Heart left ventricle (tissue), 16 donors: Measurements from ENCODE around the gene PLBD2. TPM values are rescaled to one million over a fixed set of nuclear protein-coding genes. Genes with fewer than 3 reads are reported as not detected.

Experiments used
- ATAC-seq, 4 donors: fragments of 200-7000 bp; cut with Tn5 transposase; one replicate each; pipeline ENCODE4 v1.9.1; 2020 to 2022; ENCODE audit warnings: moderate library complexity in 4 of 4, mild to moderate bottlenecking in 3 of 4, moderate number of reproducible peaks in 1 of 4
- DNase-seq, 5 donors: peaks; one replicate each; pipeline ENCODE4 v3.0.0-alpha.2; 2020
- H3K27ac ChIP-seq, 12 donors: fragments of 200-600 bp; sonication (generic) in 4 of 12; one replicate each; pipeline versions ENCODE4 v1.5.0 to v1.8.0; 2016 to 2022; ENCODE audit warnings: mild to moderate bottlenecking in 2 of 12
- H3K27me3 ChIP-seq, 9 donors: fragments of 200-600 bp; sonication (generic) in 2 of 9; one replicate each; pipeline versions ENCODE4 v1.5.1 to v1.8.0; 2016 to 2022; ENCODE audit warnings: mild to moderate bottlenecking in 3 of 9
- H3K36me3 ChIP-seq, 9 donors: fragments of 200-600 bp; sonication (generic) in 2 of 9; one replicate each; pipeline versions ENCODE4 v1.5.0 to v1.8.0; 2018 to 2022; ENCODE audit warnings: mild to moderate bottlenecking in 2 of 9
- H3K4me1 ChIP-seq, 12 donors: fragments of 200-600 bp; sonication (generic) in 4 of 12; one replicate each; pipeline versions ENCODE4 v1.5.0 to v1.8.0; 2016 to 2022; ENCODE audit warnings: mild to moderate bottlenecking in 3 of 12
- H3K4me3 ChIP-seq, 12 donors: fragments of 200-600 bp; sonication (generic) in 4 of 12; one replicate each; pipeline versions ENCODE4 v1.5.0 to v1.8.0; 2017 to 2022; ENCODE audit warnings: mild to moderate bottlenecking in 9 of 12, moderate library complexity in 4 of 12
- H3K9me3 ChIP-seq, 12 donors: fragments of 200-600 bp; sonication (generic) in 4 of 12; one replicate each; pipeline versions ENCODE4 v1.5.0 to v1.8.0; 2016 to 2022; ENCODE audit warnings: mild to moderate bottlenecking in 1 of 12
- POLR2A ChIP-seq, 2 donors: fragments of 450-650 bp; IDR thresholded peaks; one replicate each; pipeline ENCODE4 v1.6.1; 2017; ENCODE audit warnings: antibody characterized with exemption in 2 of 2, mild to moderate bottlenecking in 2 of 2, moderate library complexity in 2 of 2
- WGBS, 4 donors: extraction: QIAGEN DNeasy Blood & Tissue Kit in 2 of 4; methylation state at CpG; one replicate each; pipeline versions ENCODE4 v1.1.5 to v1.1.7; 2013 to 2018; 5-methylcytosine and 5-hydroxymethylcytosine counted together
- intact Hi-C, 10 donors: fragments of 100-400 bp; cut with DNase I; formaldehyde crosslinking; loops; one replicate each; pipeline versions ENCODE4 v1.11.1 to v1.14.2; 2022
- polyA plus RNA-seq, 2 donors: library from polyadenylated mRNA; stranded (reverse); fragments of 200-250 nt; gene quantifications; one replicate each; pipeline ENCODE4 v1.2.3, GENCODE V29; 2013
- total RNA-seq, 9 donors: library from RNA; depleted of rRNA in 2 of 9; stranded (reverse); fragments of >200 nt in 2 of 9; fragmentation: NEBNext Ultra II Directional in 3 of 9; extraction: Animal tissue kit (Norgen Biotek cat#: 25700) in 3 of 9; gene quantifications; one replicate each; pipeline versions ENCODE4 v1.1.0 to v1.2.4, GENCODE V29; 2016 to 2023
- TF ChIP-seq, protein P1 (sequence below), 12 donors: fragments of 200-600 bp; sonication (generic) in 4 of 12; IDR thresholded peaks; one replicate each; pipeline versions ENCODE4 v1.5.0 to v1.8.0; 2018 to 2022; ENCODE audit warnings: antibody characterized with exemption in 12 of 12, mild to moderate bottlenecking in 5 of 12
- donor health status: ischemic (EF 13 %, LVEDD 7.1; RV severe dilation, severe dysfunction).
- donor health status: healthy with polysubstance abuse.
- donor health status: DM: no; HTN: yes; CAD: no.
- donor health status: DM: no; HTN: no; CAD: no.
- donor health status: ischemic (EF 25% LVEDD 6.9; RV normal size, moderate dysfunction).
- donor health status: ischemic (EF 25% LVEDD 5.7; RV mildly dilated, moderate dysfunction).
- donor health status: healthy.
- donor health status: DM: yes; HTN: yes; CAD: no.
- donor health status: ischemic (EF 35%, LVEDD 5.7; RV mildly dilated, moderate dysfunction).
- donor health status: nonischemic (EF 11% LVEDD 7.7; RV severe dilation, severe dysfunction).
- donor health status: DM: yes; HTN: yes; CAD: no.
- donor health status: PGD.
- donor health status: ischemic (EF 29% LVEDD 5.4; RV normal size, mild dysfunction).
- donor health status: nonischemic (EF 23%, LVEDD 6.1; RV moderate dilation, normal function).

Gene PLBD2
- total and polyA plus RNA-seq, 11 donors: 15.6 to 66.6 (median 31.8) TPM

GRCh38 chr12:113326775-113327395, 31.5 kb upstream of the PLBD2 start:
- no peak overlapping the region for H3K4me3 ChIP-seq
- peak overlapping the region in 11 of 12 donors; percentile 8 to 73 (median 56) for H3K27ac ChIP-seq
- H3K4me1 ChIP-seq: peaks cover 0 to 45% (median 19%) of the 10 kb centered on the region in 12 donors
- no peaks in the 10 kb centered on the region for H3K27me3 ChIP-seq
- H3K9me3 ChIP-seq: peaks cover 0 to 12% (median 0%) of the 10 kb centered on the region in 12 donors
- peaks cover 0 to 44% (median 18%) of the 10 kb centered on the region in 9 donors for H3K36me3 ChIP-seq
- WGBS, 4 donors: 50 to 65% (median 54%) methylated on average over 4 of the region's 4 CpGs
- DNase-seq: peak in 2 of 5 donors; percentile 37 to 54
- ATAC-seq: peak; percentile 18 to 49 (median 38)
- intact Hi-C loops: loop anchor here in 1 of 10 donors (5.0 kb wide), 1 partner anchor 40 kb away; no protein-coding TSS in a partner anchor
- TF ChIP-seq, protein P1, sequence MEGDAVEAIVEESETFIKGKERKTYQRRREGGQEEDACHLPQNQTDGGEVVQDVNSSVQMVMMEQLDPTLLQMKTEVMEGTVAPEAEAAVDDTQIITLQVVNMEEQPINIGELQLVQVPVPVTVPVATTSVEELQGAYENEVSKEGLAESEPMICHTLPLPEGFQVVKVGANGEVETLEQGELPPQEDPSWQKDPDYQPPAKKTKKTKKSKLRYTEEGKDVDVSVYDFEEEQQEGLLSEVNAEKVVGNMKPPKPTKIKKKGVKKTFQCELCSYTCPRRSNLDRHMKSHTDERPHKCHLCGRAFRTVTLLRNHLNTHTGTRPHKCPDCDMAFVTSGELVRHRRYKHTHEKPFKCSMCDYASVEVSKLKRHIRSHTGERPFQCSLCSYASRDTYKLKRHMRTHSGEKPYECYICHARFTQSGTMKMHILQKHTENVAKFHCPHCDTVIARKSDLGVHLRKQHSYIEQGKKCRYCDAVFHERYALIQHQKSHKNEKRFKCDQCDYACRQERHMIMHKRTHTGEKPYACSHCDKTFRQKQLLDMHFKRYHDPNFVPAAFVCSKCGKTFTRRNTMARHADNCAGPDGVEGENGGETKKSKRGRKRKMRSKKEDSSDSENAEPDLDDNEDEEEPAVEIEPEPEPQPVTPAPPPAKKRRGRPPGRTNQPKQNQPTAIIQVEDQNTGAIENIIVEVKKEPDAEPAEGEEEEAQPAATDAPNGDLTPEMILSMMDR (IDR thresholded peaks at IDR 0.05): peak in 5 of 12 donors; percentile 14 to 43 (median 31)
- TF ChIP-seq POLR2A (IDR thresholded peaks at IDR 0.05): no peak

DNA sequence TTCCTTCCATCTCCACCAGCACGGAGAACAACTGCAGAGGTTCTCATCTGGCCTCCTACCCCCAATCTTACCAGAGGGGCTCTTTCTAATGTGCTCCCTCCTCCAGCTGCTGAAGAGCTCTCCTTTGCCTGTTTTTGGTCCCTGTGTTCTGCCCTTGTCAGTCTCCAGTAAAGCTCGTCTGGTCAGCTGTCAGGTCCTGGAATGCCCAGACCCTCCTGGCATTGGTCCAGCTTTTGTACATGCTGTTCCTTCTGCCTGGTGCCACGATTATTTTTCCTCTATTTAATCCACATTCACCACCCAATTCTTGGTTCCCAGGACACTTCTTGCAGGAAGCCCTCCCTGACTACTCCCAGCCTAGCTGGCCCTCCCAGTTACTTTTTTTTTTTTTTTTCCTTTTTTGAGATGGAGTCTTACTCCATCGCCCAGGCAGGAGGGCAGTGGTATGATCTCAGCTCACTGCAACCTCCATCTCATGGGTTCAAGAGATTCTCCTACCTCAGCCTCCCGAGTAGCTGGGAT, 30.0 kb upstream of the PLBD2 start:
- ATAC-seq (no peak), DNase-seq (no peak)
- TF ChIP-seq, protein P1 (IDR thresholded peaks at IDR 0.05): no peak
- TF ChIP-seq POLR2A (IDR thresholded peaks at IDR 0.05): no peak
- Histone ChIP-seq H3K36me3 (peaks cover 0 to 44% (median 23%) of the 10 kb centered on the region in 9 donors), H3K9me3 (no peaks in the 10 kb centered on the region), H3K4me3 (no peak overlapping the region), H3K27ac (peak overlapping the region in 1 of 12 donors; percentile 9), H3K4me1 (peaks cover 0 to 55% (median 26%) of the 10 kb centered on the region in 12 donors), H3K27me3 (no peaks in the 10 kb centered on the region)
- 76 to 79% (median 77%) methylated on average over 5 of the region's 5 CpGs for WGBS, 4 donors
- intact Hi-C loops: loop anchor here in 1 of 10 donors (5.0 kb wide), 1 partner anchor 39 kb away; no protein-coding TSS in a partner anchor

DNA sequence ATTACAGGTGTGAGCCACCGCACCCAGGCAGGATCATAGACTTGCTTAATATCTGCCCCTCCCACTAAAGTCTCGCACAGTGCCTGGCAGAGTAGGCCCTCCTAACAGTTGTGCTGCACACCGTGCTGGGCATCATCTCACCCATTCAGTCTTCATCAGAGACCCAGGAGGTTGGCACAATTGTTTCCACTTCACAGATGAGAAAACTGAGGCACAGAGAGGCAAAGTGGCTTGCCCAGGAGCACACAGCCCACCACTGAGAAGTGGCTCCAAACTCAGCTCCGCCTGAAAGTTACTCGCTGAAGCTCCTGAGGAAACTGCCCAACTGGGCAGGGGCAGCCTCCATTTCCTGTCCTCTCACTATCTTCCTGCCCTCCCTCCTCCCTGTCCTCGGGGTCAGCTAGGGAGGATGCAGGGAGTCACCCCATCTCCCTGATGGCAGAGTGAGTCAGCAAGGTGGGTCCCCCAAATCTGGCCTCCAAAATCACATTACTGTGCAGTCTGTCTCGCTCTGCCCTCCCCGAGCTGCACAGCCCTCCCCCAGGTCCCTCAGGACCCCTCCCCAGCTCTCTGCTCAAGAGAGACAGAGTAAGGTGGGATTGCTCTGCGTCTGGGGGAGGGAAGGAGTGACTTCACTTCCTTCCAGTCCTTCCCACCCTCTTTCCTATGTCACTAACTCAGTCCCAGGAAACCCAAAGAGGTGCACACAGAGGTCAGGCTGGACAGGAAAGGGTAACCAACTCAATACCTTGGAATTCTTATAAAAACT, 29.2 kb upstream of the PLBD2 start:
- Histone ChIP-seq H3K36me3 (peaks cover 0 to 44% (median 23%) of the 10 kb centered on the region in 9 donors), H3K9me3 (no peaks in the 10 kb centered on the region), H3K27ac (peak overlapping the region in 4 of 12 donors; percentile 4 to 31 (median 21)), H3K4me1 (peaks cover 0 to 60% (median 30%) of the 10 kb centered on the region in 12 donors), H3K27me3 (no peaks in the 10 kb centered on the region), H3K4me3 (no peak overlapping the region)
- no peak for TF ChIP-seq POLR2A (IDR thresholded peaks at IDR 0.05)
- TF ChIP-seq, protein P1 (IDR thresholded peaks at IDR 0.05): no peak
- intact Hi-C loops: loop anchor here in 1 of 10 donors (5.0 kb wide), 1 partner anchor 38 kb away; no protein-coding TSS in a partner anchor
- 71 to 81% (median 75%) methylated on average over 9 of the region's 9 CpGs for WGBS, 4 donors
- DNase-seq (no peak), ATAC-seq (peak in 2 of 4 donors; percentile 6 to 37)
